K562 treated with DMSO at 1 percent for 48 hours (cell line): Measurements from ENCODE around the gene FAM8A1. TPM values are rescaled to one million over a fixed set of nuclear protein-coding genes. Genes with fewer than 3 reads are reported as not detected.

Source experiments
- total RNA-seq: library from RNA; unstranded; fragments of 300-600 nt; gene quantifications from 2 replicates; pipeline ENCODE4 v1.2.3, GENCODE V29; 2022; ENCODE audit warnings: low replicate concordance; ENCODE audit errors: extremely low read depth

Gene FAM8A1
- total RNA-seq, result not detected in 2 replicates

GRCh38 chr6:17599877-17600526 lies at the start of gene FAM8A1:
TSS of gene FAM8A1 (plus strand) at chr6:17600302. CDS start at chr6:17600410, 108 bp downstream.

Other genes with a start within 250 kb of the FAM8A1 start
- gene CAP2, start 206.7 kb upstream of the FAM8A1 start, total RNA-seq, result not detected in 2 replicates
- gene NUP153, start 106.6 kb downstream of the FAM8A1 start, total RNA-seq, result not detected in 2 replicates